GM18868 (cell line): ENCODE measurements around the gene YBX2.

Experiments used
- ATAC-seq: cut with Tn5 transposase; IDR thresholded peaks from one replicate; pipeline ENCODE4 v1.9.1; 2021; ENCODE audit warnings: mild to moderate bottlenecking, moderate library complexity; ENCODE audit not compliant: unreplicated experiment

Gene YBX2

DNA sequence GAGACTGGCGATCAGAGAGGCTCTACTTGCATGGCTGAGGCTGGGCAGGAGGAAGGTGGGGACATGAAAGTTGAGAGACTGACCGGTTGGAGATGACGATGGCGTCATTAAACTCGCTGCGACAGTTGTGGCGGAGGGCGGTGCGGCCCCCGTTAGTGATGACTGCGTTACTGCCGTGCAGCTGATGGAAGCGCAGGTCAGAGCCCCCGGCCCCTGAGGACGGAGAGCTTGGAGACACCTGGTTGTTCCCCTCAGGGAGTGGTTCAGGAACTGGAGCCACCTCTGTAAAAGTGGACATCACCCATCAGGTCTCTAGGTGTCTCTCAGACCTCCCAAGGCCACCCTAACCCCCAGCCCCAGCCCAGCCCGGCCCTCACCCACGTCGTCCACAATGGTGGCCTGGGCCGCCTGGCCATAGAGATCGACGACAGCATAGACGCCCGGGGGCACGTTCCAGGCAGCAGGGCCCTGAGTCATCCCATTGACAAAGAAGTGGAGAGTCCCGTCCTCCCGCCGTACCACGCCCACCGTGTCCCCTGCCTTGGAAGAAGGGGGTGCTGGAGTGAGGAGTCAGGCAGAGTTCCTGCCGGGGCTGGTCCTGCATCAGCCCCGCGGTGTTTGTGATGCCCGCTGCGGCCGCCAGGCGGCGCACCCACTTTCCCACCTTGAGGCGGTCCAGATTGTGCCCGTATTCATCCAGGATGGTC, 29.4 kb upstream of the YBX2 start:
- no peak for ATAC-seq

- no peak for ATAC-seq
Observed at GRCh38 chr17:7322520-7323194, 28.2 kb upstream of the YBX2 start.

DNA sequence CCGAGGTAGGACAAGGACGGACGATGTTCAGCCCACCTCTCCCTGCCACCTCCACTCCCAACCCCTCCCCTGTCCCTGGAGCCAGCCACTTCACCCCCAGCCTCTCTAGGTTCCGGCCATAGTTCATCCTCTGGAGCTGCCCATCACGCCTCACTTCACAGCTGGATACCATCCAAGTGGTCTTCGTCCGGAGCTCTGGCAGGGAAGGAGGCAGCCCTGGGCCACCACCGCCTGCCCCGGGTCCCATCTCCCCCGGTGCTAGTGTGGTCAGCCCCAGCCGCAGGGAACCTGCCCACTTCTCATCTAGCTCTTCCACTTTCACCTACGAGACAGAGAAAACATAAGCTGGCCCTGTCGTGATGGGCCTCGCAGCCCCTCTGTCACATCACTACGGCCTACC, 27.0 kb upstream of the YBX2 start:
- ATAC-seq = no peak

GRCh38 chr17:7318121-7318860, 23.9 kb upstream of the YBX2 start:
- ATAC-seq = no peak

GRCh38 chr17:7317161-7317803, 22.8 kb upstream of the YBX2 start:
- no peak for ATAC-seq

DNA sequence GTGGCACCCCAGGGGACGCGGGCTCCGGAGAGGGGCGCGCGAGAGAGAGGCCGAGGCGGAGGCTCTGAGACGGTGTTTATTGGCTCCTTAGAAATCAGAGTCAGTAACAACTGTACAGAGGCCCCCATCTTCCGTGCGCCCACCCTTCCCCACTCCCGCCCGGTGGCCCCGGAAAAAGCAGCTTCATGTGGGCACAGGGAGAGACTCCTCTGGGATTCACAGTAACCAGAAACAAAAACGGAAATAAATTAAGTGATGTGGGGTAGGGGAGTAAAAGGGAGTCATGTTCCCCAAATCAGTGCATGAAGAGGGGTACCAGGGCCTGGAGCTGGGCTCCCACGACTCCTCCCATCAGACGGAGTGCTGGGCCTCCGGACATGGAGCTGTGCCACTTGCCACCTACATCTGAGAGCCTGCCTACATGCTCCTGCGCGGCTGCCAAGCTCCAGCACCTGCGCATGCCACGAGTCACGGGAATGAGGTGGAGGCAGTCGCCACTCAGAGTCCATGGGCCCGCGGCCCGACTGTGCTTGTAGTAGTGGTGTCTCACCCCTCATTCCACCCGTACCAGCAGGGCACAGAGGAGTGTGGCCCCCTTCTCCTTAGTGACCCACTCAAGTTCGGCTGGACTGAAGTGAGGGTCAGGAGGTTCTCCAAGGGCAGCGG, 21.3 kb upstream of the YBX2 start:
- no peak for ATAC-seq

DNA sequence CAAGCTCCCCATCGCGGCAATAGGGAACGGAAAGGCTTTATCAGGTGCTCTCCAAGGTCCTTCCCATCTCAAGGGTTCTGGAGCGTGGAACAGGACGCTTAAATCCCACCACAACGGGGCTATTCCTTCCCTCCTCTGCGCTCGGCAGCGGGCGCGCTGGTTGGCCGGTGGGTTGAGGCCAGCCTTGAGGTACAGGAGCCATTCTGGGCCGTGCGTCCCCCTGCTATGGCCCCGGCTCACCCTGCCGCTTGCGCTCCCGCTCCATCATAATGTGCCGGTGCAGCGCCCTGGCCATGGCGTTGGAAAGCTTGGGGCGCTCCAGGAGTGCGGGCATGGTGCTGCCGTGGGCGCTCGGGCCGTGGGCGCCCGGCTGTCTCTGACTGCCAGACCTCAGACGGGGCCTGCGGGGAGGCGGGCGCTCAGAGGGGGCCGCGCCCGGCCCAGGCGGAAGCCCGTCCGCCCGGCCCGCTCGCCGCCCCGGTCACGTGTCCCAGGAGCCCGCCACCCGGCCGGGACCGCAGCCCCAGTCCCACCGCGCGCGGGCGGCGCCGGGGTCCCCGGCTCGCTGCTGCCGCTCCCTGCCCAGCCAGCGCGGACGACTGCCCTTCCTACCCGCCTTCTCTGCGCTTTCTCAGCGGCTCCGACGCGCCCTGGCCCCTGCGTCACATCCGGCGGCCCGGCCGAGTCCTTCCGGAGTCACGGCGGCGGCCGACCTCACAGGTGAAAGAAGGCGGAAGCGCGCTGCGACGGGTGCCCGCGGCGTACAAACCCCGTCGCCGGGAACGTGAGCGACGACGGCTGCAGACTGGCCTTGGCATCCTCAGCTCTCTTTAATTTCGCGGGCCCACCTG, 20.5 kb upstream of the YBX2 start, which contains the start of gene GPS2:
Gene GPS2, minus strand, starts transcription at position 642 of the 851 bp plus-strand sequence. Its CDS starts 308 bp downstream, at position 334.
- peak; percentile 71 for ATAC-seq

- no peak for ATAC-seq
Observed at GRCh38 chr17:7313890-7314718, 19.7 kb upstream of the YBX2 start.

DNA sequence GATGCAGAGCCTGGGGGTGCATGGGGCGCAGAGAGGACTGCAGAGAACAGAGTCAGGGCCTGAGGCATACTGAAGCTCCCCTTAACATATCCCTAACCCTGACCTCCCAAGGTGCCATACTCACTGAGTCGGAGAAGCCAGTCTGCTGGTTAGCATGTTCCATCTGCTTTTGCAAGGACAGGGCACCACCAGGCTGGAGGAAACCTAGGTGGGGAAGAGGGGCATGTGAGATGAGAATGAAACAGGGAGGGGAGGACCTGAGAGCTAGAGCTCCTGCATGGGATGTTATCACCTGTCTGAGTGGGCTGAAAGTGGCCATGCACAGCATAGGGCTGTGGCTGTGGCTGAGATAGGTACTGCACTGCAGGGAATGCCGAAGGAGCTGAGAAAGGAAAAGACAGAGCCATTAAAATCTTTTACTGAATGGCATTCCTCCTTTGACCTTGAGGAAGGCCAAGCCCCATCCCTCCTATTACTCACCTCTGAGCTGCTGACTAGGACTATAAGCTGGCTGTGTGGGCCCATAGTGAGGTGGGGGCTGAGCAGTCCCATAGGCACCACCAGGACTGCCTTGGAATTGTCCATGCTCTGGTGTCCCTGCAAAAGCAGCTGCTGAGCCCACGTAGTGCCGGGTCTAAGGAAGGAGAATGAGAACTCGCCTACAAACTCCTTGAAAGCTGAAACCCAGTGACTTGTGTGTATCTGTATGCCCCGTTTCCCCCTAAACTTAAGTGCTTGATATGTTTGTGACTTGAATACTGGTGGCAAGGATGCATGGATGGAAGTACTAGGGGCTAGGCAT, 18.9 kb upstream of the YBX2 start:
- ATAC-seq = no peak

DNA sequence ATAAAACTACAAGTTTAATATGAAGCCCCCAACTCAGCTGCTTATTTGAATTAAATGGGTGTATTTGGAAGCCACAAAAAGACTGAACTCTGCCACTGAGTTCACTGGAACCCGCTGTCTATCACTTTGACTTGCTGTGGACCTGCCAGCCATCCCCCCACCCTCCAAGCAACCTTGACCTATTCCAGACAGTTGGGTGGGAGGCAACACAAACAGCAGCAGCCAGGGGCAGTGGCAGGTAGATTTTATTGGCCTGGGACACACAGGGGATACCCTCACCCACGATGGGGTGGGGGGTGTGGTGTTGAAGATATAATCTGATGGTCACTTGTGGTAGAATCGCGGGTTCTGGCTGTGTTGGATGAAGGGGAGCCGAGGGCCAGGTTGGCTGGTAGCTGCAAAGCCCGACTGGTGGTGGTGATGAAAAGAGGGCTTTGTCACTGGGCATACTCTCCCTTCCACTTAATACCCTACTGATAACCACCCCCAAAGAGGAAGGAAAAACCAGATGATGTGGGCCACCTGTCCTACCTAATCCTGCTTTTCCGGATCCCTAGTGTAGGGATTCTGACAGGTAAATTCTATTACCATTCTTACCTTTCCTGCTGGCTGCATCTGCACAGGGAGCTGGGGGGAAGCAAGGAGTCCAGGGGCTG, 18.1 kb upstream of the YBX2 start:
- no peak for ATAC-seq

DNA sequence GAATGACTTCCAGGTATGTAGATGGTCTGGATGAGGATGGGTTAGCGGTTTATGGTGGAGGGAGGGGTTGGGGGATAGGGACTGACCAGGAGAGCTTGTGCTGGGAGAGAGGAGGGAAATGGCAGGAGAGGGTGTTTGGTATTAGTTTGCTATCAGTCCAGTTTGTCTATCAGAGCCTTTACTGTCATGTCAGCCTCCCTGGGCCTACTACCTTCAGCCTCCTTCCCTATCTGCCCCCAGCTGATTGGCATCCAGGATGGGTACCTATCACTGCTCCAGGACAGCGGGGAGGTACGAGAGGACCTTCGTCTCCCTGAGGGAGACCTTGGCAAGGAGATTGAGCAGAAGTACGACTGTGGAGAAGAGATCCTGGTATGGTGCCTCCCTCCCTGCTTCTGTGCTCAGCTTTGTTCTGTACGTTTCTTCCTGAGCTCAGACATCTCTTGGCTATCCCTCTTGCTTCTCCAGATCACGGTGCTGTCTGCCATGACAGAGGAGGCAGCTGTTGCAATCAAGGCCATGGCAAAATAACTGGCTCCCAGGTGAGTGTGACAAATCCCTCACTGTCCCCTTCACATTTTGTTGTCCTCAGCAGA, 16.8 kb upstream of the YBX2 start:
- no peak for ATAC-seq

DNA sequence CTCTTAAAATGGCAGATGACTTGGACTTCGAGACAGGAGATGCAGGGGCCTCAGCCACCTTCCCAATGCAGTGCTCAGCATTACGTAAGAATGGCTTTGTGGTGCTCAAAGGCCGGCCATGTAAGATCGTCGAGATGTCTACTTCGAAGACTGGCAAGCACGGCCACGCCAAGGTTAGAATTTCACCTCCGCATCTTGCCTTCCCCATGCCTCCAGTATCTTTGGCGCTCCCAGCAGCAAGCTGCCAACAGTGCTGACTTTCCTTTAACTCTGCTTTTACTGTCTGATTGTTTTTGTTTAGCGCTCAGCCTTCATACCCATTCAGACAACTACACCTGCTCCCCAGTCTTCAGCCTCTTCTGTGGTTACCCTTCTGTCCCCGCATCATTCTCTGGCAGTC, 15.2 kb upstream of the YBX2 start:
- ATAC-seq = no peak

DNA sequence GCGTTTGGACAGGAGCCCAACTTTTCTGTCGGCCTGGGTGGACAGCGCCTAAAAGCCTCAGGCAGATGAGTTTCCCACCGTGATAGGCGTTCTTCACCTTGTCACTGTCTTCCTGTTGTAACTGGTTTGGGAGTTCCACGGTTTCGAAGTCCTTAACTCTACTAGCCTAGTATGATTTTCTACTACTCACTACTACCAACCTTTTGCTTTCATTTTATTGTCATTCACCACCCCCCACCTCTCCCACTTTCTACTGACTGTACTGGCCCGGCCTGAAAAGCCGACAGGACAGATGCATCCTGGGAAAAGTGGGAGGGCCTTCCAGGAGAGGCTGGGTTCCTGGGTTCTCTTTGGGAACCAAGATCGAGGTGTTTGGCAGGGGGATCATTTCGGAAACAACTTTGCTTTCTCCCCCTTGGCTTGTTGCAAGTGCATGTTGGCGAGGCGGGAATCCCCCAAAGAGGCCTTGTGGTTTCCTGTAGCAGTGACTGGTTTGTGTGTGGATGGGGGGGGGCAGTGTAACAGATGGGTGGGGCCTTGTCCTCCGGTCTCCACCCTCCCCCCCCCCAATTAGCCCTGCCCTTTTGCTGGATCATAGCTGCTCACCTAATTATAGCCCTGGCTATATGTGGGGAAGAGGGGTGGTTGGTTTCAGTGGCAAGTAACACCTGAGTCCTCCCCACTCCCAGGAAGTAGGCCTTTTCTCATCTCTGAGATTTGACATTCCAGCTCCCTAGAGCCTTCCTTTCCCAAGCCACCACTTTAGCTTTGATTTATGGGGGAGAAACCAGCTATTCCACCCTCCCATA, 14.4 kb upstream of the YBX2 start:
- no peak for ATAC-seq

DNA sequence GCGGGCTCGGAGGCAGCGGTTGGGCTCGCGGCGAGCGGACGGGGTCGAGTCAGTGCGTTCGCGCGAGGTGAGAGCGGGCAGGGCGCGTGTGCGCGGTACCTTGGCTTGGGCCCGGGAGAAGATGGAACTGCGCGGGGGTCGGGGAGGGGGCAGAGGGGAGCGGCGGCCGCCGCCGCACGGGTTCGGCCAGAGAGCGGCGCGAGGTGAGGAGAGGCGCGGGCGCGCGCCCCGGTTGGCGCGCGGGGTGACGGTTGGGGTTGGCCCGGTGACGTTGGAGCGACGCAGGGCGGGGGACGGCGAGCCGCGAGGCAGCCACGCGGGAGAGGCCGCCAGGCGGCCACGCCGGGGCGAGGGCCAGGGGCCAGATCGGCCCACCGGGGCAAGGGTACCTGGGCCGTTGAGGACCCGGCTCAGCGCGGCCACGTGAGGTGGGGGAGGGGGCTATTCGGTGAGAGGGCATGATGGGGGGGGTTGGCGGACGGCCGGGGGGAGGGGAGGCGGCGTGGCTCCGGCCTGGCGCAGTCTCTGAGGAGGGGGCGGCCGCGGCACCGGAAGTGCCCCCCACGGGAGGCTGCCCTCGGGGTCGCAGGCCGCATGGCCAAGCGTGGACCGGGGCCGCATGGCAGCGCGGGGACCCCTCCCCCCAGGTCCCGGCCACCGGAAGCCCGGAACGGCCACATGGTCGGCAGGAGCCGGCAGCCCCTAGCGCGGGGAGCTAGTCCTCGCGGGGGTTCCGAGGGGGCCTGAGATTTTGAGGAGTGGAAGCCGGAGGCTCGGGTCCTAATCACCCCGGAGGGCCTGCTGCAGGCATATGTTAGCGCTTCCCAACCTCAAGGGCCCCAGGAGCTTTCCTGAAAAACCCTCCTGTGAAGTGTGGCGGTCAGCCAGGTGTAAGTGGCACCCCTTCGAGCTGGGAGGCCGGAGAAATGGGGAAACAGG, 13.5 kb upstream of the YBX2 start:
- no peak for ATAC-seq

DNA sequence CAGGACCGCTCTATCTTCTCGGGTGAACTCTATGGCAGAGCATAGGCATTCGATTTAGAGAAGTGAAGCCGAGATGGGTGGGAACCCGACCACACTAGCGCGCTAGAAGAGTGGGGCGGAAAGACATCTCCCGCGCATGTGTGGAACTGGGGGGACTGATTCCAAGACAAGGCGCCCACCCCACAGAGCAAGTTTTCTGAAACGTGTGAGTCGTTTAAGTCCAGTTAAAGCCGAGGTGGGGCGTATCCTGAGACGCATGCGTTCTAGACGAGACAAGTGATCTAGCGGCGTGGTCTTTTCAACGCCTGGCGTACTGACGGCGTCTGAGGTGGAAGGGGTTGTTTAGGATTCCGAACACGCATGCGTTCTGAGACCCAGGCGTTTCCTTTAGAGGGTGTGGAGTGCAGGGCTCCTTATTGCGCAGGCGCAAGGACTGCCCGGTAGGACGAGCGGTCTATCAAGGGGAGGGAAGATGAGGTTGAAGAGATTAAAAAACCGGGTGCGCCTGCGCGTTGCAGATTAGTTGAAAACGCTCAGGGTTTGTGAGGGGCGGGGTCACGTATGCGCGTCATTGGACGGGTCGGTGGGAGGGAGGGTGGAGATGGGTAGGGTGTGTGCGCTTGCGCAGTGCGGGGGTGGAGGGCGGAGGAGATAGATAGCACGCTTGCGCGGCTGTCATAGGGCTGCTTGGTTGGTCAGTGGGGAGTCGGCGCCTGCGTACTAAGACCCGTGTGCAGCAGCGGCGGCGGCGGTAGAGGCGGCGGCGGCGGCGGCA, 12.7 kb upstream of the YBX2 start, which contains the start of gene EIF5A:
Gene EIF5A, plus strand, starts transcription at position 718 of the 775 bp plus-strand sequence. CDS start 2,008 bp downstream, outside the sequence.
- peak; percentile 72 for ATAC-seq
